ENCODE results near the gene KIF26B.

Gene KIF26B

GRCh38 chr1:245464290-245464689, 309.5 kb downstream of the KIF26B start:
- no peak for DNase-seq (ENCODE audit: low read depth in 2 of 2)

GRCh38 chr1:245465666-245466065, 310.9 kb downstream of the KIF26B start:
- no peak for DNase-seq (ENCODE audit: low read depth in 2 of 2)

- no peak for DNase-seq (ENCODE audit: low read depth in 2 of 2)
Observed at GRCh38 chr1:245466261-245466660, 311.5 kb downstream of the KIF26B start.

- no peak for DNase-seq (ENCODE audit: low read depth in 2 of 2)
Observed at GRCh38 chr1:245467804-245468203, 313.0 kb downstream of the KIF26B start.

- DNase-seq (ENCODE audit: low read depth in 2 of 2) = no peak
Observed at GRCh38 chr1:245469006-245469405, 314.2 kb downstream of the KIF26B start.

GRCh38 chr1:245469734-245470133, 314.9 kb downstream of the KIF26B start:
- DNase-seq (ENCODE audit: low read depth in 2 of 2) = no peak

GRCh38 chr1:245475126-245475525, 320.3 kb downstream of the KIF26B start:
- DNase-seq (ENCODE audit: low read depth in 2 of 2) = no peak

GRCh38 chr1:245475961-245476516, 321.3 kb downstream of the KIF26B start:
- no peak for DNase-seq (ENCODE audit: low read depth in 2 of 2)

GRCh38 chr1:245477941-245478340, 323.2 kb downstream of the KIF26B start:
- DNase-seq (ENCODE audit: low read depth in 2 of 2) = no peak

- DNase-seq (ENCODE audit: low read depth in 2 of 2) = no peak
Observed at GRCh38 chr1:245480393-245481120, 325.8 kb downstream of the KIF26B start.

- DNase-seq (ENCODE audit: low read depth in 2 of 2) = no peak
Observed at GRCh38 chr1:245481261-245481660, 326.5 kb downstream of the KIF26B start.

- DNase-seq (ENCODE audit: low read depth in 2 of 2) = no peak
Observed at GRCh38 chr1:245483247-245483646, 328.5 kb downstream of the KIF26B start.

- no peak for DNase-seq (ENCODE audit: low read depth in 2 of 2)
Observed at GRCh38 chr1:245484176-245484575, 329.4 kb downstream of the KIF26B start.

GRCh38 chr1:245485996-245486395, 331.2 kb downstream of the KIF26B start:
- no peak for DNase-seq (ENCODE audit: low read depth in 2 of 2)

- no peak for DNase-seq (ENCODE audit: low read depth in 2 of 2)
Observed at GRCh38 chr1:245486775-245487470, 332.1 kb downstream of the KIF26B start.

GRCh38 chr1:245488346-245489129, 333.8 kb downstream of the KIF26B start:
- DNase-seq (ENCODE audit: low read depth in 2 of 2) = no peak

- DNase-seq (ENCODE audit: low read depth in 2 of 2) = no peak
Observed at GRCh38 chr1:245489838-245490237, 335.1 kb downstream of the KIF26B start.

GRCh38 chr1:245493029-245493428, 338.2 kb downstream of the KIF26B start:
- DNase-seq (ENCODE audit: low read depth in 2 of 2) = no peak

- DNase-seq (ENCODE audit: low read depth in 2 of 2) = no peak
Observed at GRCh38 chr1:245495681-245496080, 340.9 kb downstream of the KIF26B start.

GRCh38 chr1:245500546-245500945, 345.8 kb downstream of the KIF26B start:
- no peak for DNase-seq (ENCODE audit: low read depth in 2 of 2)

GRCh38 chr1:245501633-245502032, 346.8 kb downstream of the KIF26B start:
- DNase-seq (ENCODE audit: low read depth in 2 of 2) = no peak

GRCh38 chr1:245503548-245503947, 348.8 kb downstream of the KIF26B start:
- no peak for DNase-seq (ENCODE audit: low read depth in 2 of 2)

All from stimulated activated CD8-positive, alpha-beta memory T cell treated with anti-CD3 and anti-CD28 coated beads, Interleukin-15, amount 100 ng/mL, for 48 hours (primary cell).